Astrocyte (in vitro differentiated cells and primary cell): ENCODE measurements around the gene COG5.

Source experiments
- EZH2 ChIP-seq: IDR thresholded peaks from 2 replicates; pipeline ENCODE4 v1.6.1; 2012; ENCODE audit warnings: mild to moderate bottlenecking, low read length, inconsistent platforms; ENCODE audit not compliant: insufficient read depth
- TF ChIP-seq, protein P1 (sequence below): IDR thresholded peaks from 2 replicates; pipeline ENCODE4 v1.5.1; 2011; ENCODE audit warnings: low read depth, mild to moderate bottlenecking, inconsistent platforms, low read length, moderate library complexity; ENCODE audit not compliant: insufficient read depth

GRCh38 chr7:107387128-107387527 is 176.6 kb downstream of the COG5 start:
- no peak for TF ChIP-seq EZH2
- TF ChIP-seq, protein P1, sequence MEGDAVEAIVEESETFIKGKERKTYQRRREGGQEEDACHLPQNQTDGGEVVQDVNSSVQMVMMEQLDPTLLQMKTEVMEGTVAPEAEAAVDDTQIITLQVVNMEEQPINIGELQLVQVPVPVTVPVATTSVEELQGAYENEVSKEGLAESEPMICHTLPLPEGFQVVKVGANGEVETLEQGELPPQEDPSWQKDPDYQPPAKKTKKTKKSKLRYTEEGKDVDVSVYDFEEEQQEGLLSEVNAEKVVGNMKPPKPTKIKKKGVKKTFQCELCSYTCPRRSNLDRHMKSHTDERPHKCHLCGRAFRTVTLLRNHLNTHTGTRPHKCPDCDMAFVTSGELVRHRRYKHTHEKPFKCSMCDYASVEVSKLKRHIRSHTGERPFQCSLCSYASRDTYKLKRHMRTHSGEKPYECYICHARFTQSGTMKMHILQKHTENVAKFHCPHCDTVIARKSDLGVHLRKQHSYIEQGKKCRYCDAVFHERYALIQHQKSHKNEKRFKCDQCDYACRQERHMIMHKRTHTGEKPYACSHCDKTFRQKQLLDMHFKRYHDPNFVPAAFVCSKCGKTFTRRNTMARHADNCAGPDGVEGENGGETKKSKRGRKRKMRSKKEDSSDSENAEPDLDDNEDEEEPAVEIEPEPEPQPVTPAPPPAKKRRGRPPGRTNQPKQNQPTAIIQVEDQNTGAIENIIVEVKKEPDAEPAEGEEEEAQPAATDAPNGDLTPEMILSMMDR, result no peak
